Measurements from ENCODE around the gene DAAM1.
A peak's percentile ranks its signal among the peaks of the same experiment; 100 is the strongest.

DAAM1 gene

GRCh38 chr14:59221568-59221967 lies 33.1 kb downstream of the DAAM1 start:
- Histone ChIP-seq H2BK5ac (ENCODE audit: low read depth, low read length, poor library complexity, severe bottlenecking) (no peak overlapping the region), H4K8ac (ENCODE audit: low read length) (no peak overlapping the region), H3K4me2 (ENCODE audit: low read length, poor library complexity, severe bottlenecking) (no peak overlapping the region), H3K4me3 (ENCODE audit: insufficient read depth in 1 of 2, low read depth in 1 of 2, low read length in 2 of 2) (no peak overlapping the region), H2BK12ac (ENCODE audit: low read length in 2 of 2) (no peak overlapping the region), H4K91ac (ENCODE audit: low read length) (no peak overlapping the region), H3K36me3 (ENCODE audit: control insufficient read depth in 1 of 2, insufficient read depth in 2 of 2, low read depth in 1 of 2, low read length in 2 of 2) (no peaks in the 10 kb centered on the region), H3K18ac (ENCODE audit: low read depth in 1 of 2, low read length in 2 of 2) (no peak overlapping the region), H2AFZ (ENCODE audit: low read depth, low read length) (no peak overlapping the region), H3K9ac (ENCODE audit: low read length) (no peak overlapping the region), H3K79me1 (replicated peaks; ENCODE audit: low read length, poor library complexity, severe bottlenecking) (peaks cover 42% of the 10 kb centered on the region), H3K4me1 (ENCODE audit: control insufficient read depth, insufficient read depth, low read depth, low read length) (no peaks in the 10 kb centered on the region), H3K23ac (ENCODE audit: low read length in 2 of 2) (no peak overlapping the region), H3K27me3 (ENCODE audit: control insufficient read depth in 1 of 2, insufficient read depth in 1 of 2, low read length in 2 of 2) (no peaks in the 10 kb centered on the region), H2AK5ac (ENCODE audit: low read length, severe bottlenecking) (no peak overlapping the region), H3K27ac (ENCODE audit: low read length, poor library complexity, severe bottlenecking) (no peak overlapping the region), H3K9me3 (ENCODE audit: control insufficient read depth, low read length) (no peaks in the 10 kb centered on the region), H2BK120ac (ENCODE audit: low read depth, low read length) (no peak overlapping the region), H2BK15ac (ENCODE audit: low read depth, poor library complexity, severe bottlenecking) (no peak overlapping the region), H3K4ac (ENCODE audit: low read depth in 1 of 2, low read length in 2 of 2) (no peak overlapping the region), H3K14ac (ENCODE audit: low read length in 2 of 2) (no peak overlapping the region)
- DNase-seq: peak; percentile 15
- 100% methylated on average over 1 of the region's 2 CpGs for WGBS

GRCh38 chr14:59224341-59224740 lies 35.9 kb downstream of the DAAM1 start:
- no peak overlapping the region for H3K27ac ChIP-seq (ENCODE audit: low read length, poor library complexity, severe bottlenecking)
- DNase-seq: no peak
- no peaks in the 10 kb centered on the region for H3K4me1 ChIP-seq (ENCODE audit: control insufficient read depth, insufficient read depth, low read depth, low read length)
- no peak overlapping the region for H3K23ac ChIP-seq (ENCODE audit: low read length in 2 of 2)
- H3K4me3 ChIP-seq (ENCODE audit: insufficient read depth in 1 of 2, low read depth in 1 of 2, low read length in 2 of 2): no peak overlapping the region
- H2AK5ac ChIP-seq (ENCODE audit: low read length, severe bottlenecking): no peak overlapping the region
- H3K4ac ChIP-seq (ENCODE audit: low read depth in 1 of 2, low read length in 2 of 2): no peak overlapping the region
- H3K14ac ChIP-seq (ENCODE audit: low read length in 2 of 2): no peak overlapping the region
- no peak overlapping the region for H2BK120ac ChIP-seq (ENCODE audit: low read depth, low read length)
- H3K4me2 ChIP-seq (ENCODE audit: low read length, poor library complexity, severe bottlenecking): no peak overlapping the region
- no peak overlapping the region for H2AFZ ChIP-seq (ENCODE audit: low read depth, low read length)
- H2BK15ac ChIP-seq (ENCODE audit: low read depth, poor library complexity, severe bottlenecking): no peak overlapping the region
- no peak overlapping the region for H2BK12ac ChIP-seq (ENCODE audit: low read length in 2 of 2)
- 90% methylated on average over 3 of the region's 3 CpGs for WGBS
- H3K9ac ChIP-seq (ENCODE audit: low read length): no peak overlapping the region
- H3K27me3 ChIP-seq (ENCODE audit: control insufficient read depth in 1 of 2, insufficient read depth in 1 of 2, low read length in 2 of 2): no peaks in the 10 kb centered on the region
- H3K36me3 ChIP-seq (ENCODE audit: control insufficient read depth in 1 of 2, insufficient read depth in 2 of 2, low read depth in 1 of 2, low read length in 2 of 2): no peaks in the 10 kb centered on the region
- H4K8ac ChIP-seq (ENCODE audit: low read length): no peak overlapping the region
- peaks cover 35% of the 10 kb centered on the region for H3K79me1 ChIP-seq (replicated peaks; ENCODE audit: low read length, poor library complexity, severe bottlenecking)
- no peak overlapping the region for H2BK5ac ChIP-seq (ENCODE audit: low read depth, low read length, poor library complexity, severe bottlenecking)
- no peak overlapping the region for H4K91ac ChIP-seq (ENCODE audit: low read length)
- no peaks in the 10 kb centered on the region for H3K9me3 ChIP-seq (ENCODE audit: control insufficient read depth, low read length)
- H3K18ac ChIP-seq (ENCODE audit: low read depth in 1 of 2, low read length in 2 of 2): no peak overlapping the region

DNA sequence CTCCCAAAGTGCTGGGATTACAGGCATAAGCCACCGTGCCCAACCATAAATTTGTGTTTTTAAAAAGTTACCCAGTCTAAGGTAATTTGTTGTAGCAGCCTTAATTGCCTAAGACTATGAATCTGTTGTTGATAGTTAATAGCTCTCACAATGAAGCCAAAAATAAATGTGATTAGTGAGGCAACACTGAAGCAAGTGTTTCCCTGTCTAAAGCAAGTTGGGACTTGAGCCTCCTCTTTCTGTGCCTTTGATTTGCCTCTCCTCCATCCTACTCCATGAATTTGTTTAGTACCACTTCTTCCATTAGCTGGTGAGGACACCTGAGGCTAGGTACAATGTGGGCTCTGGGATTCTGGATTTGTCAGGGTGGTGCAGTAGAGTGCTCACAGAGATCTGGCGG lies 36.8 kb downstream of the DAAM1 start:
- Histone ChIP-seq H3K4ac (ENCODE audit: low read depth in 1 of 2, low read length in 2 of 2) (no peak overlapping the region), H3K79me1 (replicated peaks; ENCODE audit: low read length, poor library complexity, severe bottlenecking) (peaks cover 36% of the 10 kb centered on the region), H2BK12ac (ENCODE audit: low read length in 2 of 2) (peak overlapping the region in 1 of 2 experiments; percentile 17), H2AK5ac (ENCODE audit: low read length, severe bottlenecking) (no peak overlapping the region), H3K4me1 (ENCODE audit: control insufficient read depth, insufficient read depth, low read depth, low read length) (no peaks in the 10 kb centered on the region), H3K4me2 (ENCODE audit: low read length, poor library complexity, severe bottlenecking) (no peak overlapping the region), H2AFZ (ENCODE audit: low read depth, low read length) (no peak overlapping the region), H3K9ac (ENCODE audit: low read length) (no peak overlapping the region), H3K23ac (ENCODE audit: low read length in 2 of 2) (peak overlapping the region in 1 of 2 experiments; percentile 25), H2BK15ac (ENCODE audit: low read depth, poor library complexity, severe bottlenecking) (no peak overlapping the region), H3K27me3 (ENCODE audit: control insufficient read depth in 1 of 2, insufficient read depth in 1 of 2, low read length in 2 of 2) (no peaks in the 10 kb centered on the region), H3K27ac (ENCODE audit: low read length, poor library complexity, severe bottlenecking) (no peak overlapping the region), H3K14ac (ENCODE audit: low read length in 2 of 2) (no peak overlapping the region), H3K4me3 (ENCODE audit: insufficient read depth in 1 of 2, low read depth in 1 of 2, low read length in 2 of 2) (no peak overlapping the region), H3K18ac (ENCODE audit: low read depth in 1 of 2, low read length in 2 of 2) (no peak overlapping the region), H2BK5ac (ENCODE audit: low read depth, low read length, poor library complexity, severe bottlenecking) (no peak overlapping the region), H3K36me3 (ENCODE audit: control insufficient read depth in 1 of 2, insufficient read depth in 2 of 2, low read depth in 1 of 2, low read length in 2 of 2) (no peaks in the 10 kb centered on the region), H4K8ac (ENCODE audit: low read length) (no peak overlapping the region), H2BK120ac (ENCODE audit: low read depth, low read length) (no peak overlapping the region), H4K91ac (ENCODE audit: low read length) (no peak overlapping the region), H3K9me3 (ENCODE audit: control insufficient read depth, low read length) (no peaks in the 10 kb centered on the region)
- no peak for DNase-seq
- WGBS: 88% methylated on average over 2 of the region's 2 CpGs

DNA sequence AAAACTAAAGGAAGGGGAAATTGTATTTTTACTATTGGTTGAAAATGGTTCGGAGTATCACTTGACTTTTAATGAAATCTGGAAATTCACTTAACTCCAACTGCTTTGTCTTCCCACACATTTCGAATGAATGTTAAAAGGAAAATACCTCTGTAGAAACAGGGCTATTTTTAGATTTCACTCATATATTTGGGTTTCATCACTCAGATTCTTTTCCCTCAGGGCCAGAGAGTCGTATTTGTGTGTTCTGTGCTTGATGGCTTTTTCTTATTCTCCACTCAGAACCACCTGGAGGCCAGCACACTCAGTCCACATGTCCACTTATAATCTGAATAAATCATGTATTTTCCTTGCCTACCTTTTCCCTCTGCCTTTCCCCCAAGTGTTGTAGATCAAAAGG lies 40.0 kb downstream of the DAAM1 start:
- H3K18ac ChIP-seq (ENCODE audit: low read depth in 1 of 2, low read length in 2 of 2): no peak overlapping the region
- H4K8ac ChIP-seq (ENCODE audit: low read length): no peak overlapping the region
- no peak overlapping the region for H3K14ac ChIP-seq (ENCODE audit: low read length in 2 of 2)
- no CpG with 5 or more reads among the region's 3 CpGs for whole genome bisulfite sequencing
- no peak overlapping the region for H2AFZ ChIP-seq (ENCODE audit: low read depth, low read length)
- no peaks in the 10 kb centered on the region for H3K36me3 ChIP-seq (ENCODE audit: control insufficient read depth in 1 of 2, insufficient read depth in 2 of 2, low read depth in 1 of 2, low read length in 2 of 2)
- H3K4me2 ChIP-seq (ENCODE audit: low read length, poor library complexity, severe bottlenecking): no peak overlapping the region
- no peaks in the 10 kb centered on the region for H3K9me3 ChIP-seq (ENCODE audit: control insufficient read depth, low read length)
- no peak overlapping the region for H3K23ac ChIP-seq (ENCODE audit: low read length in 2 of 2)
- no peak overlapping the region for H3K9ac ChIP-seq (ENCODE audit: low read length)
- no peak overlapping the region for H3K4me3 ChIP-seq (ENCODE audit: insufficient read depth in 1 of 2, low read depth in 1 of 2, low read length in 2 of 2)
- H2BK120ac ChIP-seq (ENCODE audit: low read depth, low read length): no peak overlapping the region
- H3K27ac ChIP-seq (ENCODE audit: low read length, poor library complexity, severe bottlenecking): no peak overlapping the region
- H3K4me1 ChIP-seq (ENCODE audit: control insufficient read depth, insufficient read depth, low read depth, low read length): no peaks in the 10 kb centered on the region
- H4K91ac ChIP-seq (ENCODE audit: low read length): no peak overlapping the region
- no peak overlapping the region for H2BK12ac ChIP-seq (ENCODE audit: low read length in 2 of 2)
- no peak overlapping the region for H2BK15ac ChIP-seq (ENCODE audit: low read depth, poor library complexity, severe bottlenecking)
- H2AK5ac ChIP-seq (ENCODE audit: low read length, severe bottlenecking): no peak overlapping the region
- DNase-seq: peak; percentile 32
- H3K27me3 ChIP-seq (ENCODE audit: control insufficient read depth in 1 of 2, insufficient read depth in 1 of 2, low read length in 2 of 2): no peaks in the 10 kb centered on the region
- H3K4ac ChIP-seq (ENCODE audit: low read depth in 1 of 2, low read length in 2 of 2): no peak overlapping the region
- no peak overlapping the region for H2BK5ac ChIP-seq (ENCODE audit: low read depth, low read length, poor library complexity, severe bottlenecking)
- H3K79me1 ChIP-seq (replicated peaks; ENCODE audit: low read length, poor library complexity, severe bottlenecking): peaks cover 23% of the 10 kb centered on the region
